MG63 (cell line): ENCODE data around the gene NUDC. TPM values are rescaled to one million over a fixed set of nuclear protein-coding genes. Genes with fewer than 3 reads are reported as not detected.
A peak's percentile ranks its signal among the peaks of the same experiment; 100 is the strongest.

Source experiments
- DNase-seq: peaks from one replicate; pipeline ENCODE4 v3.0.0-alpha.2; 2020
- H3K27me3 ChIP-seq: fragments of 250-450 bp; sonication (Bioruptor Pico); 2 replicates; pipeline ENCODE4 v1.5.1; 2020; ENCODE audit warnings: mild to moderate bottlenecking, moderate library complexity
- H3K36me3 ChIP-seq: fragments of 250-450 bp; sonication (Bioruptor Pico); 2 replicates; pipeline ENCODE4 v1.5.1; 2020; ENCODE audit warnings: mild to moderate bottlenecking, moderate library complexity
- H3K4me3 ChIP-seq: fragments of 250-450 bp; sonication (Bioruptor Pico); 2 replicates; pipeline ENCODE4 v1.5.1; 2020; ENCODE audit warnings: mild to moderate bottlenecking, moderate library complexity
- H3K9me3 ChIP-seq: fragments of 250-450 bp; sonication (Bioruptor Pico); 2 replicates; pipeline ENCODE4 v1.5.1; 2020; ENCODE audit warnings: mild to moderate bottlenecking, moderate library complexity
- total RNA-seq: library from RNA; depleted of rRNA; stranded (reverse); fragments of >200 nt; shearing (Covaris generic); gene quantifications from 2 replicates; pipeline ENCODE4 v1.2.3, GENCODE V29; 2014; ENCODE audit warnings: low replicate concordance

The NUDC gene
- total RNA-seq, 1 experiment from 2014 or later, result 33.9 TPM

DNA sequence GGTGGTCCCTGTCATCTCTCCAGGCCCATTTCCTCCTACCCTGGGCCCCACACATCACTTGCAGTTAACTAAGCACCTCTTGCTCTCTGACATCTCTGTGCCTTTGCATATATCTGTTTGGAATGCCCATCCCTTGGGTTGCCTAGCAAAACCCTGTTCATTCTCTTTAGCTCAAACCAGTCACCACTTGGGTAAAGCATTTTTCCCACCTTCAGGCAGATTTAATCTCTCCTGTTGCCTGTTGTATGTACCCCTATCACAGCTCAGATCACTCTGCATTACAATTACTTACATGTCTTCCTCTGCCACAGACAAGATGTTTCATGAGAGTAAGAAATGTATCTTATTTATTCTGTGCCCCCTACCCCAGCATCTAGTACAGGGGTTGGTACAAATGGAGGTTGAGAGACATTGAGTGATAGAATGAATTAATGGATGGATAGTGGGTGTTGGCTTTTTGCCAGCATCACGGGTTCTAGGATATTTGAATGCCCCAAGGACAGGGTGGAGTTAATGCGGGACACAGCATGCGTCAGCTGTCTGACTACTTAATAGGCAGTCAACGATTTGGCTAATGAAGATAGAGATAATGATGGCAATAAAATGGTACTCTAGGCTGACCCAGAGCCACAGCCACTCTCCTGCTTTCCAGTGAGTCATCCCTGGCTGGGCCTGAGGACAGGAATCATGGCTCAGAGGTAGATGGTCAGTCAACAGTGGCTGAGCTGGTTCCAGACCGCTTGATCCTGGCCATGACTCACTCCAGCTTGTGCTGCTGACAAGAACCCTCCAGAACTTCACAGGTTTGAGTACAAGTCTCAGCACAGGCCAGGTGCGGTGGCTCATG is 14.2 kb upstream of the NUDC start:
- peak; percentile 95 for DNase-seq
- no peak overlapping the region for H3K4me3 ChIP-seq
- no peaks in the 10 kb centered on the region for H3K36me3 ChIP-seq
- H3K9me3 ChIP-seq, result no peaks in the 10 kb centered on the region
- H3K27me3 ChIP-seq, result no peaks in the 10 kb centered on the region

GRCh38 chr1:26909951-26910342 is 11.6 kb upstream of the NUDC start:
- no peak overlapping the region for H3K4me3 ChIP-seq
- no peaks in the 10 kb centered on the region for H3K36me3 ChIP-seq
- no peaks in the 10 kb centered on the region for H3K27me3 ChIP-seq
- no peak for DNase-seq
- no peaks in the 10 kb centered on the region for H3K9me3 ChIP-seq

DNA sequence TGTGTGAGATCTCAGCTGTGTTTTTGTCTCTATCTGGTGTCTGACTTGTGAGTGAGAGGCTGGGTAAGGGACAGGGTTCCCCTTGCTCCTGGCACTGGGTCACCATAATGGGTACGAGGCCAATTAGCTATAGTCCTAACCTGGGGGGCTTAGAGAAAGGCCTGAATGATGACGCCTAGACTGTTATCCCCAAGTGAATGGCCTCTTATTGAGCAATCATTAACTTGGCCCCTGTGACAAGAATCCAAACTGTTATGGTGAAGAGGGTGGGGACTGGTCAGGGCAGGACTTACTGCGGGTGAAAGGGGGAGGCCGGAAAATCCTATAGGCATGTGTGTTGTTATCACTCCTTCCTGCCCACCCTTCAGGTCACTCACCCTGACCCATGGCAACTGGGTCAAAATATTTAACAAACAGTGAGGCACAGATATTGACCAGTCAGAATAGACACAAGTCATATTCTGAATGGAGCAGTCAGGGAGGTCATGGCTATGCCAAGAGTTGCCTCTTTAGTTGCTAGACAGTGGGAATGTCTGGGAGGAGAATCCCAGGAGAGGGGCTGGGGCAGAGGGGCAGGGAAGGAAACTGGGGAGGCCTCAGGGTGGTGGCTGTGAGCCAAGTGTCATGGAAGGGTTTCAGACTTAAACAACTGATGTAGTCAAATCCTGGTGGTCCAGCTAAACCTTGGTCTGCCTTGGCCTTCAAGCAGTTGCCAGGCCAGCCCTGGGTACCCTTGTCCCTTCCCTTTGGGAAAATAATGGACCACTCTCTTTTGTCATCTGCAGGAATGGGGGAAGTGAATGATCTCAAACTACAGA is 11.0 kb upstream of the NUDC start:
- no peaks in the 10 kb centered on the region for H3K36me3 ChIP-seq
- no peaks in the 10 kb centered on the region for H3K27me3 ChIP-seq
- H3K4me3 ChIP-seq, result no peak overlapping the region
- H3K9me3 ChIP-seq, result no peaks in the 10 kb centered on the region
- no peak for DNase-seq

DNA sequence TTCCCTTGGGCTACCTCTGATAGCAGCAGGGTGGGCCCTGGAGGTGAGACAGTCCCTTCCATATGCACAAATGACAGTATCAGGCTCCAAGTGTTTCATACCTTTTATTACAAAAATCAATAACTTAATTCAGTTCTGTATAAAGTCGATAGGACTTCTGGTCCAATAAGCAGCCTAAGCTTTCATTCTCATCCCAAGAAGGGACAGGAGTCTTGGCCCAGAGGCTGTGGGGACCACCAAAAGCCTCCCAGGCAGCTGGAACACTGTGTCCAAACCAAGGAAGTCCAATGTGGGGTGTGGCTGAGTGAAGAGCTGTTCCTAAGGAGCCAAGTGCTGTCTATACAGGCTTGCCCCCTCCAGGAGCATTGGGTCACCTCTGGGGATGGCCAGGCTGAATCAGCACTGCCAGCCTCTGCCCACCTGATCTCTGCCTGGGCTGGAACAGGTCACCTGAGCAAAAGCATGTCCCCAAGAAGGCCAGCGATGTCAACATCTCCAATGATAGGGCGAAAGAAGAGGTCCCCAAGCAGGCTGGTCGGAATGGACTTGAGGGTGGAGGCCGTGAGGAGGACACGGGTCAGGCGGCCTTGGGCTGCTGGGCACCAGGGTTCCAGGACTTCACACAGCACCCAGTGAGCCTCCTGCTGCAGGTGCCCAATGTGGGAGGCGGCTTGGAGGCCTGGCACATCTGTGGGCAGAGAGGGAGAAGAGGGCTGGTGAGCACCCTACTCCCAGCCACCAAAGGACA is 10.0 kb upstream of the NUDC start:
- H3K4me3 ChIP-seq, result no peak overlapping the region
- DNase-seq, result no peak
- H3K27me3 ChIP-seq, result no peaks in the 10 kb centered on the region
- no peaks in the 10 kb centered on the region for H3K9me3 ChIP-seq
- no peaks in the 10 kb centered on the region for H3K36me3 ChIP-seq

DNA sequence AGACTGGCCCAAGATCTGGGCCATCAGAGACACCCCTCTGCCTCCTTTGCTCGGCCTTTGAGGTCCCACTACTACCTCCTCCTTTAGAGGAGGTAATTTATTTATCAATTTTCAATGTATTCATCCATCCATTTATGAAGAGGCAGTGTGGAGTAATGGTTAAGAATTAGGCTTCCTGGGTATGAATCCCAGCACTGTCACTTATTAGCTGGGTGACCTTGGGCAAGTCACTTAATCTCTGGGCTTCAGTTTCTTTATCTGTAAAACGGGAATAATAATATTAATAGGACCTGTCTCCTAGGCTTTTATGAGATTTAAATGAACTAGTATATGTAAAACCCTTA is 9.4 kb upstream of the NUDC start:
- Histone ChIP-seq H3K9me3 (no peaks in the 10 kb centered on the region), H3K4me3 (no peak overlapping the region), H3K36me3 (no peaks in the 10 kb centered on the region), H3K27me3 (no peaks in the 10 kb centered on the region)
- DNase-seq, result no peak

GRCh38 chr1:26913389-26913753 is 8.2 kb upstream of the NUDC start:
- no peaks in the 10 kb centered on the region for H3K9me3 ChIP-seq
- H3K27me3 ChIP-seq, result no peaks in the 10 kb centered on the region
- no peak overlapping the region for H3K4me3 ChIP-seq
- no peaks in the 10 kb centered on the region for H3K36me3 ChIP-seq
- no peak for DNase-seq

DNA sequence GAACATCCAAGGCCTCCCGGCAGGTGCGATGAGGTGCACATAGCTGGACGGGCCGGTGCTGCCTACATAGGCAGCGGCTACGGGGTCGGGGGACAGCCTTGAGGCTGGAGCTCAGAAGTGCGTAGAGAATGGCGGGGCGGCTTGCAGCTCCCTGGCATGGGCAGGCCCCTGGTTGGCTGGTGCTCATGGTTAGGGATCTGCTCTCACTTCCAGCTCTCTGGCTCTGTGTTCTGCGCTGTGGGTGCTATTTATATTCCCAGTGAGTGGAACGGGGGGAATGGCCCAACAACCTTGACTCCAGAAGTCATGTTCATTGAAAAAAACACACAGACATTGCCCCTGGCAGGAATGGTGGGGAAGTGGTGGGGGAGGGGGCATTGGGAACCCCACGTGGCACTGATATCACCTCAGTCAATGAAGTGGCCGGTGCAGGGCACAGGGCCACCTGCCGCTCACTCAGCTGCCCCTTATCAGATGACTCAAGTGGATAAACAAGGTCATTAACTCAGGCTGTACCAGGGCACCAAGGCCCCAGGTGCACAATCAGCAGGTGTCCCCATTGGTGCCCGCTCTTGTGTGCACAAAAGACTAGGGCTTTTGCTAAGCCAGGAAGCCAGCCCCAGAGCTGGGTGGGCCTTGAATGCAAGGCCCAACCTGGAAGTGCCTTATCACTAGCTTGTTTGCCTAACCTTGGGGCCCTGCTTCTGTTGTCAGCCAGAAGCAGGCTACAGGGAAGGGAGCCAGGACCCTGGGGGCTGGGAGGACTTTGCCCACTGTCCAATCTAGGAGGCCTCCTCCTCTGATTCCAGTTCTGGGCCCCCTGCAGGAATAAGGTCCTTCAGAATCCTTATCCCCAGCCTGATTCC is 7.6 kb upstream of the NUDC start, which contains the start of gene NR0B2:
Gene NR0B2, minus strand, starts transcription at position 222 of the 866 bp plus-strand sequence. Its CDS starts 35 bp downstream, at position 187.
- no peak for DNase-seq
- no peak within 1 kb of the TSS for H3K4me3 ChIP-seq
- H3K27me3 ChIP-seq, result no peaks in the 10 kb centered on the region
- H3K9me3 ChIP-seq, result no peaks in the 10 kb centered on the region
- no peaks in the 10 kb centered on the region for H3K36me3 ChIP-seq

GRCh38 chr1:26915204-26915842 is 6.2 kb upstream of the NUDC start:
- H3K9me3 ChIP-seq, result no peaks in the 10 kb centered on the region
- DNase-seq, result peak; percentile 14
- no peaks in the 10 kb centered on the region for H3K27me3 ChIP-seq
- no peak overlapping the region for H3K4me3 ChIP-seq
- H3K36me3 ChIP-seq, result no peaks in the 10 kb centered on the region

GRCh38 chr1:26921126-26921539 is 410 bp upstream of the NUDC start:
- H3K4me3 ChIP-seq, result peak overlapping the region; percentile 95
- H3K27me3 ChIP-seq, result no peaks in the 10 kb centered on the region
- peaks cover 39% of the 10 kb centered on the region for H3K36me3 ChIP-seq
- no peak for DNase-seq
- no peaks in the 10 kb centered on the region for H3K9me3 ChIP-seq

DNA sequence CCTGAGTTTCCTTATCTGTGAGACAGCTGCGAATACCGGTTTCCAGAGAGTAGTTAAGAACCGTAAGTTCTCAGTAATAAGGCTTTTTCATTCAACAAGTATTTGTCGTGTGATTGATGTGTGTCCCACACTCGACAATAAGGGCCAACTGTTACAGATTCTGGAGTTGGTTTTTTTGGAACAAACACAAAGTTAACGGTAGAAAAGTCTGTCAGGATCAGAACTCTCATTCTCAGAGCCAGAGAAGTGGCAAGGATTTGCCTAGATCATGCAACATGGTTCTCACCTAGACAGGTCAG is 837 bp downstream of the NUDC start:
- Histone ChIP-seq H3K9me3 (no peaks in the 10 kb centered on the region), H3K27me3 (no peaks in the 10 kb centered on the region), H3K4me3 (peak overlapping the region; percentile 95), H3K36me3 (peaks cover 49% of the 10 kb centered on the region)
- DNase-seq, result no peak

- H3K4me3 ChIP-seq, result peak overlapping the region; percentile 95
- DNase-seq, result no peak
These were observed 1.4 kb downstream of the NUDC start for GRCh38 chr1:26922901-26923300.

GRCh38 chr1:26923711-26924110 is 2.2 kb downstream of the NUDC start:
- DNase-seq, result peak; percentile 26
- no peaks in the 10 kb centered on the region for H3K9me3 ChIP-seq
- peaks cover 62% of the 10 kb centered on the region for H3K36me3 ChIP-seq

More at GRCh38 chr1:26922901-26923300, 1.4 kb downstream of the NUDC start:
- Histone ChIP-seq H3K9me3 (no peaks in the 10 kb centered on the region), H3K36me3 (peaks cover 54% of the 10 kb centered on the region), H3K27me3 (no peaks in the 10 kb centered on the region)

GRCh38 chr1:26932531-26932930 is 11.0 kb downstream of the NUDC start:
- DNase-seq, result no peak
- Histone ChIP-seq H3K4me3 (no peak overlapping the region), H3K9me3 (no peaks in the 10 kb centered on the region), H3K27me3 (no peaks in the 10 kb centered on the region), H3K36me3 (peaks cover 71% of the 10 kb centered on the region)

More at GRCh38 chr1:26923711-26924110, 2.2 kb downstream of the NUDC start:
- H3K27me3 ChIP-seq, result no peaks in the 10 kb centered on the region
- H3K4me3 ChIP-seq, result no peak overlapping the region

GRCh38 chr1:26936823-26937222 is 15.3 kb downstream of the NUDC start:
- Histone ChIP-seq H3K27me3 (no peaks in the 10 kb centered on the region), H3K9me3 (no peaks in the 10 kb centered on the region), H3K4me3 (no peak overlapping the region), H3K36me3 (peaks cover 63% of the 10 kb centered on the region)
- DNase-seq, result no peak

DNA sequence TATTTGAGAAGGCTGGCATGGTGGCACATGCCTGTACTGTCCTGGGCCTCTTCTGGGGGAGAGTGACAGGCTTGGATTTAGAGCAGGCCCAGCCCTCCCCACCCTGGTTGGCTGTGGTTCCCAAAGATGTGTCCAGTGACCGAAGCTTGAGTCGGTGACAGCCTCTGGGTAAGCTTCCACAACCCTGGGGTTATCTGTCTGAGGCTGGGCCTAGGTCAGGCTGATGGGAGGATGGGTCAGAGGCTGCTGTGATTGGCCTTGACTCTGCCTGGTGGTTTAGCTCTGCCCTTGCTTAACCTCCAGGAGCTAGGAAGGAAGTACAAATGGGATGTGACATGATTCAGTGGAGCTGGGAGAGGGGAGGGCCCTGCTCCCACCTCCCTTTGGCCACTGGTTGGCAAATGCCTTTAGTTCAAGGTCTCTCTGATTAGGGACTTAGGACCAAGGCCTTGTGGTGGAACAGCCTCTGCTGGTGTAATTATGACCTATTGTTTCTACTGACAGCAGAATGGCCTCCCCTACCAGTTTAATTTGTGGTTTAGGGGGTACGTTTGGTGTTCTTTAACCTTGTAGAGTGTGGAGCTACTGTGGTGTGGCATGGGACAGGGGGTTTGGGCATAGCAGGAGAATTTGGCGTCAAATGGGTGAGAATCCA is 16.6 kb downstream of the NUDC start:
- no peaks in the 10 kb centered on the region for H3K9me3 ChIP-seq
- no peak for DNase-seq

More for the DNA sequence above, 16.6 kb downstream of the NUDC start:
- H3K4me3 ChIP-seq, result no peak overlapping the region
- no peaks in the 10 kb centered on the region for H3K27me3 ChIP-seq
- peaks cover 65% of the 10 kb centered on the region for H3K36me3 ChIP-seq
